Activated T-helper 1 cell treated with anti-CD3 and anti-CD28 coated beads, Interleukin-2, amount 50 U/mL, for 16 hours (primary cell): ENCODE results near the gene KCNE3.
"Not testable (repeated sequence)": the region's sequence is repeated elsewhere in the genome, so short reads cannot be mapped to it uniquely, and the experiment has no call there.

Experiments used
- DNase-seq, 2 donors: peaks; one replicate each; pipeline ENCODE4 v3.0.0-alpha.2; 2020; ENCODE audit warnings: low read depth in 1 of 2, low spot score in 1 of 2

Gene KCNE3

DNA sequence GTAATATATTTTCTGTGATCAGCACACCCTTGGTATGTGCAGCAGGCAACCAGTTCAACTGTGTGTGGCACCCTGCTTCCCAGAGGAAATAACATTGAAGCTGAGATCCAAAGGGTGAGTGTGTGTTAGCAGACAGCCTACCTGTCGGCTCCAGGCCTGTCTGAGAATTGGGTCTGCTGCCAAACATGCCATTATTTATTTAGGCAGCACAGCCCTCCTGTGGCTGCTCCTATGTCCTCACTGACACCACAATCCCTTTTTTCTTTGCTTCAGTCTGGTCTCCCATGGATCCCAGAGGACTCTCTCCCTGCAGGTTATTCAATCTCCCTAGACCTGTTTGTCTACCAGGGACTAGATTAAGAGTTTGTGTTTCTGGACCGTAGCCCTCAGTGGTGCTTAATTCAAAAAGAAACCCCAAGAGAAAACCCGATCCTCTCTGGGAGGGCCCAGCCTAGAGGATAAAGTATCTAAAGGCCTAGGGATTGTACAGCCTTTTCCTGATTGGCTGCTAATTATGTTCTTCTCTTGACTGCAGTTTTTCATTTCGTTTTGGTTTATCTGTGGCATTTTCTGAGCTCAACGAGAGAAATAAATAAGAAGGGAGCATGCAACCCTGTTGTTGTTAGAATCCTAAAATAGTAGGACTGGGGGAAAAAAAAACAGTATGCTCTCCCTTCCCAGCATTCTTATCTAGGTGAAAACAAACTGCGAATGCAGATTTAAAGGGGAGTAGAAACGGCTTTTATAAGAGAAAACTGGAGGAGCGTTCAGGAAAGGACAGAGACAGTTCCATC, 24.1 kb downstream of the KCNE3 start:
- no peak for DNase-seq

DNA sequence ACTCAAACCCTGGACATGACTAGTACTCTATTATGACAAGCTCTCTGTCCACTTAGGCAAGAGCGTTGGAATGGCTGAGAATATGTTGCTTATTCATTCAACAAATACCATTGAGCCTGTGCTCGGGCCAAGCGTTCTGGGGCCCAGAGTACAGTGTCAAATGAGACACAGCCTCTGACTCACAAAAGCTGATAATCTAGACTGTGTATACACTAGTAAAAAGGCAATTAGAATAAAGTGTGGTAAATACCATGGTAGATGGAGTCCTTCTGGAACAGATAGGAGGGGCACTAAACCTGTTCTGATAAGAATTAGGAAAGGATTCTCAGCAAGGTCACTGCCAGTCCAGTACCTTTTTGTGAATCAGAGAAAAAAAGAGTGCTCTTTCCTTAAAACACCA, 24.7 kb downstream of the KCNE3 start:
- DNase-seq: no peak

DNA sequence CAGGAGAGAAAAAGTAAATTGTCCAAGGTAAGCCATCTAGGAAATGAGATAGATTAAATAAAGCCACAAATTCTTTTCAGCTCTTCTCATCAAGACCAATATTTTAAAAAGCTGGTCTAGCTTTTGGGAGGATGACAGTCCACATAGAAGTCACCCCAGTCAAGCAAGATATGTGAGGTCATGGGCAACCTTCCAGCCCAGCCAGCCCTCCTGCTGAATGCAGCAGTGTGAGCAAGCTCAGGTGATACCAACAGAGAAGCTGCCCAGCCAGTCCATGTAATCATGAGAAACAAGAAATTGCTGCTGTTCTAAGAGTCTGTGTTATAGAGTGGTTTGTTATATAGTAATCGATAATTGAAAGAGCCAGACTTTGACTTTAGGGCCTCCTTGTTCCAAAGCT, 28.7 kb downstream of the KCNE3 start:
- no peak for DNase-seq

DNA sequence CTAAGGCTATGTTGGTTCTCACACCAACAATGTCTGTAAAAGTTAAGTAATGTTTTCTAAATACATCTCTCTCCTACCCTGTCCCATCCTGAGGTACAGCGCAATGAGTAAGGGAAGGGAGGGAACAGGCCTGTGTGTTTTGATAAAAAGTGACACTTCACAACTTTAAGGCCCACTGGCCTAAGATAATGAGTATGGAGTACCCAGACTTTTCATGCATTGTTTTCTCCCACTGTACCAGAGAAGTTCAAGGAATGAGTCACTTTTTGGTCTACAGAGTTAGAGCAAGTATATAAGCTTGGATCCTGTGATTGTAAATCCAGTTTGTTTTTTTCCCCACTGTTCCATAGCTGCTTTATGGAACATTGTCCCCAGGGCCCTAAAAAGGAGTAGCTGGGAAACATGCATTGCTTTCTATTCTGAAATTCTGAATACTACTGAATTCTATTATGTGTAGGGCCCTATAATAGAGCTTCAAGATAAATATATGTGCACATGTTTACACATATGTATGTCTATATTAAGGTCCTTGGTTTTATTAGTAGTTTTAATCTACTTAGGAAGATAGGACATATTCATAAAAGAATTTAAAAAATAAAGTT, 29.8 kb downstream of the KCNE3 start:
- no peak for DNase-seq

DNA sequence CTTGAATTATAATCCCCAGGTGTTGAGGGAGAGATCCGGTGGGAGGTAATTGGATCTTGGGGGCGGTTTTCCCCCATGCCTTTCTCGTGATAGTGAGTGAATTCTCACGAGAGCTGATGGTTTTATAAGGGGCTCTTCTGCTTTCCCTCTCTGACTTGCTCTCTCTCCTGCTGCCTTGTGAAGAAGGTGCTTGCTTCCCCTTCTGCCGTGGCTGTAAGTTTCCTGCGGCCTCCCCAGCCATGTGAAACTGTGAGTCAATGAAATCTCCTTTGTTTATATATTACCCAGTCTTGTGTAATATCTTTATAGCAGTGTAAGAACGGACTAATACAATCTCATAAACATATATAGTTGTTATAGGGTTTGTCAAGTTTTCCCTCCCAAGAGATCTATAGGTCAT, 32.8 kb downstream of the KCNE3 start:
- DNase-seq: no peak

DNA sequence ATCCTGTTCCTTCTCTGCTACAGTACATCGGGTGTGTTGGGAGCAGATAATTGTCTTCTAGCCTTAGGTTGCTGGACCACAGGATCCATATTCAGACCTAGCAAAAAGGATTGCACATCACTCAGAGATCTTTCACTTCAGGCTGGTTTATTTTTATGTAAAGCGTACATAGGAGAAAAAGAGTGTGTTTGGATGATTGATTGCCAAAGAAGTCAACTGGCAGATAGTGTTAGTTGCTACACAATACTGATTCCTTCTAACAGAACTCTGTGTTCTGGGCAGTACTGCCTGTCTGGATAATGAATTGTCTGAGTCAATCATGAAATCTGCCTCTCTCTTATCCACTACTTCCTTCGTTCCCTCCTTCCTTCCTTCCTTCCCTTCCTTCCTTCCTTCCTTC, 38.1 kb downstream of the KCNE3 start:
- DNase-seq: no peak

DNA sequence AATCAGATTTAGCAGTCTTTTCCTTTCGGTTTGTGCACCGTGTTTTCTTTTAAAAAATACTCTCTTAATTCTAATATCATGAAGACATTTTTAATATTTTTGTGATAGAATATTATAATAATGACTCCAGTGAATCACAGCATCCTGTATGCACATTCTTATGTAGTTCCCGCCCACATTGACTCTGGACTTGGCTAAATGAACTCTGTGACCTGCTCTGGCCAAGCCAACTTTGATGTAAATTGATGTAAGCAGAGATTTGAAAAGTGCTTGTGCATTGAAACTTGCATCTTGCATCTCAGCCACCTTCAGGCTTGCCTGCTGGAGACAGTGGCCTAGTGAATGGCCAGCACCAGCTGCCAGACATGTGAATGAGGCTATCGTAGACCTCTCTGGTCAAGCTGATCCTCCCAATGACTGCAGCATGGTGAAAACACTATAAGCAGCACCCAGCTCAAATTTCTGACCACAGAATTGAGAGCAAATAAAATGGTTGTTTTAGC, 39.9 kb downstream of the KCNE3 start:
- DNase-seq: no peak

DNA sequence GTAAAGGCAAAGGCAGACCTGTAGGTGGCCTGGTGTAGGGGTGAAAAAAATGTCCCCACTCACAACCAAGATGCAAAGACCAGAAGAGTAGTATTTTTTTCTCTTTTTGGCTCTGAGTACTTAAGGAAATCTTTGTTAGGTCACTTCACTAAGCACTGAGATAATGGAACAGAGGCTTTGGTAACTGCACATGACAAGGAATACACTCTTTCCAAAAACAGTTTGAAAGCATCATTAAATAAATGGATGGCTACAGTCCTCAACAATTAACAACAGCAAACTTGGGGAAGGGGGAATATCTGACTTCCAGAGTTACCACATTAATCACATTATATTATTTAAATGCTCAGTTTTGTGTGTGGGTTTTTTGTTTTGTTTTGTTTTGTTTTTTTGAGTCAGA, 42.2 kb downstream of the KCNE3 start:
- DNase-seq: no peak

DNA sequence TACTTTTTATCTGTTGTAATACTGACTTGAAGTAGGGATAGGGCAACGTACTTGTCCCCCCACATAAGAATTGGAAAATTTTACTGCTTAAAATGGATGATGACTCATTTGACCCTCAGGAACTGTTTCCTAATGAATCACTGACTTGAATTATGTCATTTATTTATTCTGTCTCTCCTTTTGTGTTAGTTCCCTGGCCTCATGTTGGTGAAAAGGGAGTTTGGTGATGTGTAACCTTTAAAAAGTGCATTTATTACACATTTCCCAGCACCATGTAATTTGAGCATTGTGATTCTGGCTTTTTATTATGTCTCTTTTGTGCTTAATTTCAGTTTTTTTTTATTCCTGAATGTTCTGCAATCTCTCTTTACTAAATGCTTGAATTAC, 48.8 kb downstream of the KCNE3 start:
- DNase-seq: no peak

DNA sequence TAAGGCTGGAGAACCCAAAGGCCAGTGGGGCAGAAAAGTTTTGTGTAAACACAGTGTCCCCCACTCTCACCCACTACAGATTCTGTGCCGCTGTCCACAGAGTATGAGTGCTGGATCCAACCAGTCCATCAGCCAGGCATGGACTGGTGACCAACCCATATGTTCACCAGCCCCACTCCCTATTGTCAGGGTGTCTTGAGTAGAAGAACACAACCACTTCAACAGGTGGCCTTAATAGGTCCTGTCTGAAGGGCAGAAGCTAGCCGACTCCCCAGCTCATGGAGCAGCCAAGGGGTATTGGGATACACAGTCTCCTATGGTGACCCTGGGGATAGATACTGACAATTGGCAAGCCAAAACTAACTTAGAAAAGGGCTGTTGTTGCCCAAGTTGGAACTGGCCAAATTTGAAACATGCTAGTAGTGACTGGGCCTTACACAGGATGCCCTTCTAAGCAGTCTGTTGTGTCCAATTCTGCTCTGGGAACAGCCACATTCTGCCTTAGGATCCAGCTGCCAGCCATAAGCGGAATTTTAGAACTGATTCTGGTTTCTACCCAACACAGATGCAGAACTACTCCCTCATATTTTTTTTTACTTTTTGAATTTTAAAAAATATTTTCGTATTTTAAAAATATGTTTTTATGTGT, 49.4 kb downstream of the KCNE3 start:
- no peak for DNase-seq

DNA sequence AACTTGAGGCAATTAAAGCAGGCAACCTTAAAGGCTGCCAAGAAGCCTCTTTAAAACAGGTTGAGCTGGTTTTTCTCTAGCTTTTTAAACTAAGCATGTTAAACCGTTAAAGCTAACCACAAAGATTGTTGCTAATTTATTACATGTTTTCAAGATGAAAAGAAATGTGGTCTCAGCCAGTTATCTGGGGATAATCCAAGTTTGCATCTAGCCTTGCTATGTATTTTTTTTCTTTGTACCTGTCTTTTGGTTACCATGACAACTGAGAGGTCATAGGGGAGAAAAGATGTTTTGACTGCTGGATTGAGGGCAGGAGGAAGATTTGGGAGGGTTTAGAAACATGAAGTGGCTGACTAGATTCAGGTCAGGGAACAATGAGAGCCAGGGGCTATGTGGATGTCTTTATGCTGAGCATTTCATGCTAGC, 50.0 kb downstream of the KCNE3 start:
- no peak for DNase-seq

DNA sequence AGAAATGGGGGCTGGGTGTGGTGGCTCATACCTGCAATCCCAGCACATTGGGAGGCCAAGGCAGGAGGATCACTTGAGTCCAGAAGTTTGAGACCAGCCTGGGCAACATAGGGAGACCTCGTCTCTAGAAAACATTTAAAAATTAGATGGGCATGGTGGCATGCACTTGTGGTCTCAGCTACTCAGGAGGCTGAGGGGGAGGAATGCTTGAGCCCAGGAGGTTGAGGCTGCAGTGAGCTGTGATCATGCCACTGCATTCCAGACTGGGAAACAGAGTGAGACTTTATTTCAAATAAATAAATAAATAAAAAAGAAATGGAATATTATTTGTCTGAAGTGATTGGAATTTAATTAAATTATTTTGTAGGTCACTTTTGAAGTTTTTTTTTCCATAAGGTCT, 50.4 kb downstream of the KCNE3 start:
- DNase-seq: not testable (repeated sequence)

DNA sequence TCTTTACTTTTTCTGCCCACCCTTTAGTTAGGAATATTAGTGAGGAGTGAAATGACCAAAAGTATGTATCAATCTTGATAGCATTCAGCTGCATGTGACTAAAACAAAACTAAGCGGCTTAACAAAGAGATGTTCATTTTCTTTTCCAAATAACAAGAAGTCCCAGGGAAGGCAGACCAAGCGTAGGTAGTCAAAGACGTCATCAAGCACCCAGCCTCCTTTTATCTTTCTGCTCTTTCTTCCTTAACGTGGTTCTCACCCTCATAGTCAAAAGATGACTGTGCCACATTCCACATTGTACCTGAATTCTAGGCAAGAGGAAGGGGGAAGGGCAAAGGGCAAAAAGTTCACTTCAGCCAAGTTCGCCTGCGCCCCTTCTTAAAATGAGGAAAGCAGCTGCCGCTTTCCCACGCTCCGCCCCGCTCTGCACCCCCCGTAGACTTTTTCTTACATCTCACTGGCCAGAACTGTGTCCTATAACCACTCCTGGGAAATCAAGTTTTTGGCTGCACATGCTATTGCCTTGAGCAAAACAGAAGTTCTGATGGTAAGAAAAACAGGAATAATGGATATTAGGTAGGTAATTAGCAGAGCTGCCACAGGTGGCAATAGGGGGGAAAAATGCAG, 54.5 kb downstream of the KCNE3 start:
- DNase-seq: no peak

DNA sequence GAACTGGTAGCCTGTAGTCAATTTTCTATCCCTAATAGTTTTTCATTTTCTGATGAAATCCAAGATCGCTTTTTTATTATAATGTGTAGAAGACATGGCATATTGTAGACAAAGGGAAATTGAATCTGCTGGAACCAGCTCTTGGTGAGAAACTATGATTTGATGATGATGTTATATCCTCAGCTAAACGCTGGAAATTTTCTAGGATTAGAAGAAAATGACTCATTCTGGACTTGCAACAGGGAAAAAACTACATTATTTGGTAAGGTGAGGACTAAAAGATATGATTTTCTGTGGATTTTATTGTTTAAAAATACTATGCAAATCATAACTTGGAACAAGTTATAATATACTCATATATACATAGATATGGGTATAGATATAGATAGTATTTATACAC, 55.0 kb downstream of the KCNE3 start:
- no peak for DNase-seq

DNA sequence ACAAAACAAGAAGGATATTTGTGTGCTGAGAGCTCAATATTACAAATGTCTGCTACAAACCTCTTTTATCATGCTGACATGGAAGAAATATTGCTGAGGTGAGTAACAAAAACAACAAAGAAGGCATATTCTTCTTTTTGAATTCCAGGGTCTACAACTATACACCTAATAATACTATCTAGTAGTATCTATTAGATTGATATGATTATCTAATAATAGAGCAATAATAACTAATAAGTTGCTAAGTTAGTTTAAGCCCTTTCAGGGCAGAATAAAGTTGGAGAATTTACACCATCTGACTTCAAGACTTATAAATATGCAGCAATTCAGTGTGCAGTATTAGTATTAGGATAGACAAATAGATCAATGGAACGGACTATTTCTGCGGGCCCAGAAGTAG, 57.7 kb downstream of the KCNE3 start:
- no peak for DNase-seq
